Left cardiac atrium (tissue), 4 donors: ENCODE data around the gene ZNF423. TPM values are rescaled to one million over a fixed set of nuclear protein-coding genes. Genes with fewer than 3 reads are reported as not detected.
A peak's percentile ranks its signal among the peaks of the same experiment; 100 is the strongest.
"Not testable (repeated sequence)": the region's sequence is repeated elsewhere in the genome, so short reads cannot be mapped to it uniquely, and the experiment has no call there.

Source experiments
- ATAC-seq, 2 donors: fragments of 200-7000 bp; cut with Tn5 transposase; one replicate each; pipeline ENCODE4 v1.9.1; 2020; ENCODE audit warnings: mild to moderate bottlenecking in 2 of 2, moderate library complexity in 2 of 2
- DNase-seq: peaks from one replicate; pipeline ENCODE4 v3.0.0-alpha.2; 2020
- intact Hi-C, 2 donors: fragments of 100-400 bp; cut with DNase I; formaldehyde crosslinking; loops; one replicate each; pipeline versions ENCODE4 v1.14.1 to v1.15.1; 2022 to 2023
- total RNA-seq, 2 donors: library from RNA; stranded (reverse); fragmentation: NEBNext Ultra II Directional; extraction: Animal tissue kit (Norgen Biotek cat#: 25700); gene quantifications; one replicate each; pipeline ENCODE4 v1.2.1, GENCODE V29; 2021
- donor health status: DM: no; HTN: yes; CAD: no.
- donor health status: DM: no; HTN: yes; CAD: no; lungs with severe emphysema.
- donor health status: DM: yes; HTN: yes; CAD: no.
- donor health status: Dilated cardiomyopathy.

The ZNF423 gene
- total RNA-seq, 2 donors from 2014 or later: 11.1 to 13.8 TPM

DNA sequence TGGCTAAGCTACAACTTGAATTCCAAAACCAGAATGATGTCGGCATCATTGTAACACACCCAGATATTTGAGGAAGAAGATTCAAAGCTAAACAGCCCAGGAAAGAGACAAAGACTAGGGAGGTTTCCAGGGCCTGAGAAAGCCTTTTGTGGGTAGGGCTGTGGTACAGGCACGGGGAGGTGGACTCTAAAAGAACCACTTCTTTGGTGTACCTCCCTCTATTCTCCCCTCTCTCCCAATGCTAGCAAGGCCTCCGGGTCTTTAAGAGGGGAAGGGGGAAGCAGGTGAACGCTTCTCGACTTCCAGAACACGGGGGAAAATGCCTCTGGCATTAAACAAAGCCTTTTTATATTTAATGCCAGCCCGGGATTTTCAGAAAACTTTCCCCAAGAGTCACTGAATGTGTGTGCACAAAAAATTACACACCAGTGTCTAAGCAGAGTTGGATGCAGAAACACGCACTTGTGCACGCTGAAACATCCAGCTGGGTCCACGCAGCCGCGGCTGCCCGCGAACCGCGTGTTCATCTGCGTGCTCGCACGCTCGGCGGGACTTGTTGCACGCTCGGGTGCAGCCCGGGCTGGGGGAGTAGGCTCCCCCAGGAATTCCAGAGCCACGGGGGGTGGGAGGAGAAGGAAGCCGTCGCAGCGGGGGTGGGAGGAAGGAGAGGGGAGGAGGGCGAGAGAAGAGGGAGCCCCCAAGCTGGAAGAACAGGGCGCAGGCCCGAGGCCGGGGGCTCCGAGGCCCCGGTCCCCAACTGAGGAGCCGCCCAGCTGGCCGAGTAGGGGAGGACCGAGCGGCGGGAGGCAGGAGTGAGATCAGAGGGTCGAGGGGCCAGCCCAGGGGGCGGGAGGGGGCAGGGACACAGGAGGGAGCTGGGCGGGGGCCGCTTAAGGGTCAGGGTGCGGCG lies 20.1 kb upstream of the ZNF423 start:
- intact Hi-C loops: loop anchor here in 1 of 2 donors (5.0 to 10.0 kb wide), 2 partner anchors 271 to 469 kb away; no protein-coding TSS in a partner anchor
- DNase-seq (no peak), ATAC-seq (peak; percentile 14 to 30)

GRCh38 chr16:49874613-49875237 lies 18.8 kb upstream of the ZNF423 start:
- ATAC-seq: no peak
- intact Hi-C loops: loop anchor here in 1 of 2 donors (5.0 to 10.0 kb wide), 2 partner anchors 270 to 467 kb away; no protein-coding TSS in a partner anchor
- DNase-seq: no peak

DNA sequence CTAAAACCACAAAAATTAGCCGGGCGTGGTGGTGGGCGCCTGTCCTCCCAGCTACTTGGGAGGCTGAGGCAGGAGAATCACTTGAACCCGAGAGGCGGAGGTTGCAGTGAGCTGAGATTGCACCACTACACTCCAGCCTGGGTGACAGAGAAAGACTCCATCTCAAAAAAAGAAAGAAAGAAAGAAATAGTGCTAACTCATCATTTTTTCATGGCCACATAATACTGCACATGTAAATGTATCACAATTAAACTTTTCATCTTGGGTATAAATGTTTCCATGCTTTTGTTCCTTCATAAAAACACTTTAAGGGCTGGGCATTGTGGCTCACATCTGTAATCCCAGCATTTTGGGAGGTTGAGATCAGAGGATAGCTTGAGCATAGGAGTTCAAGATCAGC lies 15.9 kb upstream of the ZNF423 start:
- DNase-seq, ATAC-seq: not testable (repeated sequence)
- intact Hi-C loops: loop anchor here in 1 of 2 donors (10.0 kb wide), 1 partner anchor 267 kb away; no protein-coding TSS in a partner anchor

- ATAC-seq (no peak), DNase-seq (no peak)
- intact Hi-C loops: loop anchor here in 1 of 2 donors (10.0 kb wide), 1 partner anchor 265 kb away; no protein-coding TSS in a partner anchor
These were observed 13.8 kb upstream of the ZNF423 start for GRCh38 chr16:49869731-49870130.

DNA sequence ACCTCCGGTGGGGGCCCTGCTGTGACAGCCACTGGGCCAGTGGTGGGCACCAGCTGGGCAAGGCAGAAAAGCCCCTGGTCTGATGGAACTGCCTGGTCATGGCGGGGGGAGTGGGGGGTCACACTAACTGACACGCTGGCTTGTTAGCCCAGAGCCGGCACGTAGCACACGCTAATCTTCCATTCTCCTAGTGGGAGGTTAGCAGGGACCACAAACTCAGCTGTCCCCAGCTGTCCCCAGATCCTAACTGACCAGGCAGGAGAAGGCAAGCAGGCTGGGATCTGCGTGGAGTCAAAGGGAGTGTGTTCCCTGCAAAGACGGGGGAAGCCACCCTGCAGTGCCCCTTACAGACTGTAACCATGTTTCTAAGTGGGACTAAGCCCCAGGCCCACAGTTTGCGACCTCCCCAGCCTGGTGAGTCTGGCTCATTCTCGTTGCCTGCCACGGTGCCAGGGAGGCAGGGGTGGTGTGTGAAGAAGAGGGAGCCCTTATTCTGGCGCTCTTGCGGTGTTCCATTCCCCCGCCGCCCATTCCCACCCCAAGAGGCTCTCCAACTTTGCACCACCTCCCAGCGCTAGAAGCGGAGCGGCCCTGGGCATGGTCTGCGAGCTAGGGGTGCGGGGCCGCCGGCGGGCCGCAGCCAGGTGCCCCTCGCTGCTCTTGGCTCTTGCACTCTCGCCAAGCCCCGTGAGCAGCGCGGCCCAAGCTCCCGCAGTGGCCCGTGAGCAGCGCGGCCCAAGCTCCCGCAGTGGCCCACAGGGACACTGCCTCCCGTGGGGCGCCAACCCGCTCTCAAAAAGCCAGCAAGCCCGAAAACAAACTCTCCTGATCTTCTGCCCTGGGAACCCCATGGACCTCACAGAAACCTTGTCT lies 12.1 kb upstream of the ZNF423 start:
- no peak for DNase-seq
- no peak for ATAC-seq
- intact Hi-C loops: no loop called here

GRCh38 chr16:49867234-49867633 lies 11.3 kb upstream of the ZNF423 start:
- intact Hi-C loops: no loop called here
- ATAC-seq (no peak), DNase-seq (no peak)

GRCh38 chr16:49866595-49867071 lies 10.7 kb upstream of the ZNF423 start:
- ATAC-seq (peak; percentile 51 to 72), DNase-seq (no peak)
- intact Hi-C loops: no loop called here

- ATAC-seq: no peak
- intact Hi-C loops: loop anchor here in 1 of 2 donors (5.0 kb wide), 1 partner anchor 370 kb away; no protein-coding TSS in a partner anchor
These were observed 6.8 kb upstream of the ZNF423 start for GRCh38 chr16:49862694-49863093.

GRCh38 chr16:49861299-49861698 lies 5.4 kb upstream of the ZNF423 start:
- ATAC-seq (no peak), DNase-seq (no peak)
- intact Hi-C loops: loop anchor here in 1 of 2 donors (5.0 kb wide), 1 partner anchor 369 kb away; no protein-coding TSS in a partner anchor

More at GRCh38 chr16:49862694-49863093, 6.8 kb upstream of the ZNF423 start:
- DNase-seq: no peak

DNA sequence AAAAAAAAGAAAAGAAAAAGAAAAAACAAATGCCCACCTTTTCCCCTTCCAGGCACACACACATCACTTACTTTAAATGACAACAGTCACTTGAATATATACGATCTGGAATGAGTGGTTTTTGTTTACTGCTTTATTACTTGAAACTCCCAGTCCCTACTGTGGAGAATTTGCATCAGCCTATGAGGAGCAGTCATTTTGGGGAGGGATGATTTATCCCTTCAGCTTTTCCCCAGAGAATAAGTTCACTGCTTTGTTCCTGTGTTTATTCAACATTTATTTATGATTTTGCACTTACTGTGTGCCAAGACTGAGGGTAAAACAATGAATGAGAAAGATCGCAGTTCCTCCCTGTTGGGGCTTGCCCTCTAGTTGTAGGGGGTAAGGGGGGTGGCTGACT lies 4.7 kb upstream of the ZNF423 start:
- intact Hi-C loops: loop anchor here in 1 of 2 donors (5.0 kb wide), 1 partner anchor 368 kb away; no protein-coding TSS in a partner anchor
- DNase-seq (no peak), ATAC-seq (no peak)

GRCh38 chr16:49859125-49859811 lies 3.4 kb upstream of the ZNF423 start:
- intact Hi-C loops: loop anchor here (5.0 to 10.0 kb wide), 3 partner anchors 104 to 302 kb away; no protein-coding TSS in a partner anchor
- ATAC-seq (peak; percentile 12 to 26), DNase-seq (peak; percentile 88)

DNA sequence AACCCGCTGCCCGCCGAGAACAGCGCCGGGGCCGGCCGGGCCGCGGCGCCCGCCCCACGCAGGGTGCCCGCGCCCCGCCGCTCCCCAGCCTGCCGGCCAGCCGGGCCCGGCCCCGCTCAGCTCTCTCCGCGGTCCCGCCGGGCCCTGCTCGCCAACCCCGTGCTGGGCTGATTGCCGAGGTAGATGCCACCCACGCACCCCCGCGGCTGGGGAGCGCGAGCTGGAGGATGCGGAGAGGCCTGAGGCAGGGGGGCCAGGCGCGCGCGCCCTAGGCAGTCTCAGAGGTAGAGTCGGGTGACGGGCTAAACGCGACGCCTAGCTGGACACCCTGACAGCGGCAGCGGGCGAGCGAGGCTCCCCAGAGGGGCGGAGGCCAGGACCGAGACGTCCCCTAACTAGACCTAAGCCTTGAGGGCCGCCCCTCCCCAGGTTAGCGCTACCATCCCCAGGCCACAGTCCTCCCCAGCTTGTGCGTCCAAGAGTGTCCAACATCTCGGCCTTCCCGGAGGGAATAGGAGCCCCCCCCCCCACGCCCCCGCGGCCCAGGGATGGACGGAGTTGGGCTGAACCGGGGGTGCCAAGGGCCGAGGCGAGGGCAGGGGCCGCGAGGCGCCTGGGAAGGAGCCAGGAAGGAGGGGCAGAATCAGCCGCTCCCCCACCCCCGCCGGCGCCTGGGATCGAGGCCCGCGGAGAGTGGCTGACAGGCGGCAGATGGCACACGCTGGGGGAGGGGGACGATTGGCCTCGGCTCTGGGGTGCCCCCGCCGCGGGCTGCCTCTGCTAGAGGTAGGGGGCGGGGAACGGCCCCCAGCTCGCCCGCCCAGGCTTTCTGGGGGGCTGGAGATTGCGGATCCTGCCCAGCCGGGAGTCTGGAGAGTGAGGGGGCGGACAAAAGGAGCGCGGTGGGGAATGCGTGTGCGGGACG lies 2.5 kb upstream of the ZNF423 start:
- ATAC-seq (peak; percentile 9 to 18), DNase-seq (peak; percentile 73)
- intact Hi-C loops: loop anchor here (5.0 to 10.0 kb wide), 3 partner anchors 104 to 301 kb away; no protein-coding TSS in a partner anchor

DNA sequence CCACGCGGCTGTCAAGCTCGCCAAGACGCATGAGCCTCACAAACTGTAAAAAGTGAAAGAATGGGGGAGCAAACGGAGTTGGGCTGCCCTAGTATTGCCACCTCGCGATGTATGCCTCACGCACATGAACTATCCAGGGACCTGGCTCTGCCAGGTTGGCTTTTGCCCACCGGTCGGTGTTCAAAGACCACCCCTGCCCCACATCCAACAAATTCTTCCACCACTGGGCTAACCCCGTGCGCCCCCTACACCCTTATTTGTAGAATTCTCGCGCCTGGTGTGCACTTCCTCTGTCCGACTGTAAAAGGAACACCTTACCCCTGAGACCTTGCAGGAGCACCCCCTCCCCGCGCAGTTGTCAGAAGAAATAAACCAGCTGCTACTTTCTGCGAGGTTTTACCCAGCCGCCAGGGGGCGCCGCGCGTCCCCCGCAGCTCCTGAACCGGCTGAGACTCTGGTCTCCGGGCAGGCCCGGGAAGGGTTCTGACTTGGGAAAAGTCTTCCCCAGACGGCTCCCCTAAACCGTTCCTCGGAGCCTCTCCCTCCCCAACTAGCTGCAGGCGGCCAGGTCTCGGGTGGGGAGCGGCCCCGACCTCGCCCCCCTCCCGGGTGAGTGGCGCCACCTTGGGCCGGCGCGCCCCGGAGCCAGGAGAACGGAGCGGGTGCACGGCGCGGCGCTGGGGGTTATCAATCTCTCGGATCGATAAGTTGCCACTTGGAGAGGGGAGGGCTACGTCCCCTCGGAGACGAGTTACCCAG lies 1.7 kb upstream of the ZNF423 start:
- intact Hi-C loops: loop anchor here (5.0 to 10.0 kb wide), 3 partner anchors 103 to 300 kb away; no protein-coding TSS in a partner anchor
- DNase-seq (peak; percentile 60), ATAC-seq (no peak)

- ATAC-seq (peak; percentile 44 to 58), DNase-seq (peak; percentile 84)
- intact Hi-C loops: loop anchor here (5.0 to 10.0 kb wide), 3 partner anchors 102 to 300 kb away; no protein-coding TSS in a partner anchor
These were observed 889 bp upstream of the ZNF423 start for GRCh38 chr16:49856672-49857330.

DNA sequence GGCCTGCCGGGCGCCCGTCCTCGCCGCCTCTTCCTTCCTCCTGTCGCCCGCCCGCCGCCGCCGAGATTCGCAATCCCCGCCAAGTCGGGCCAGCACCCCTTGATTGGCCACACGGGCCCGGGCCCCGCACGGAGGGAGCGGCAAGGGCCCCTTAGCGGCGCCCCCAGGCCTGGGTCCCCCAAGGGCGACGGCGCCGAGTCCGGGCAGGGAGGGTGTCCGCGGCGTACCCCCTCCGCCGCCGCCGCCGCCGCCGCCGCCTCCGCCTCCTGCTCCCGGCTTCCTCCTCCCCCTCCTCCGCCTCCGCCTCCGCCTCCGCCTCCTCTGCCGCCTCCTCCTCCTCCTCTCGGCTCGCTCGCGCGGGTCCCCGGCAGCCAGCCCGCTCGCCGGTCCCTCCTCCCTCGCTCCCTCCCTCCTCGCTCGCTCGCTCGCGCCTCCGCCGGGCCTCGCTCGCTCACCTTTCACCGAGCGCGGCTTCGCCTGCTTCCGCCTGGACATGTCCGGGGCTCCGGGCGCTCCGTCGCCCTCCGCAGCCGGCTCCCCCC lies 561 bp downstream of the ZNF423 start:
- DNase-seq (peak; percentile 87), ATAC-seq (peak; percentile 77 to 84)
- intact Hi-C loops: loop anchor here (5.0 to 10.0 kb wide), 3 partner anchors 101 to 298 kb away; no protein-coding TSS in a partner anchor
